ENCODE measurements around the gene OLFML1. TPM values are rescaled to one million over a fixed set of nuclear protein-coding genes. Genes with fewer than 3 reads are reported as not detected.

OLFML1 gene
- total and polyA plus RNA-seq, 2 of the 8 experiments (the other 6 are each of a cell fraction or from before 2014, with no cell fraction given): 0.24 TPM; not detected in 1

DNA sequence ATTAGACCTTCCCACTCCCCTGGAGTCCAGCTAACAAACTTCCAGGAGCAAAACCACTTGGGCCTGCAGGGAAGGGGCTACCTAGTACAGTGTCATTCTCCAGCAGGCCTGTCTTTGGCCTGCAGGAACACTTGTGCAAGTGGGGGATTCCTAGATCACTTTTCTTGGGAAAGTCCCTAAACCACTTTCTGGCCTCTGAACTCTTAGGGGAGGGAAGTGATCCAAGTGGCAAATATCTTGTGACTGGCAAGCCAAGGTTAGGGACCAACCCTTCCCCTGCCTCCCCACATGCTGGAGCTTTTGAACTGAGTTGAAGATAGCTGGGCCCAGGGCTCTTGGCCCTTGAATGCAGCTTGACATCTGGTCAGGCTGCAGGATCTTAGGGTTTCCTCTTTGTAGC lies 45.7 kb downstream of the OLFML1 start:
- no peak overlapping the region for H2BK15ac ChIP-seq (ENCODE audit: low read length)
- FAIRE-seq (no peak), DNase-seq (ENCODE audit: low read depth in 1 of 2, low spot score in 2 of 2) (no peak)
- H2AFZ ChIP-seq (ENCODE audit: low read length): no peak overlapping the region
- ChIA-PET CTCF (ENCODE audit: partially characterized antibody) (interaction anchor here (0.7 to 2.0 kb wide), 7 partner anchors 8 to 433 kb away, joined by 3 to 6 read pairs (median 4); no protein-coding TSS in a partner anchor), POLR2A (ENCODE audit: partially characterized antibody) (interaction anchor here (0.7 kb wide), 1 partner anchor 15 kb away, joined by 3 read pairs; no protein-coding TSS in a partner anchor)
- no peaks in the 10 kb centered on the region for H3K36me3 ChIP-seq (ENCODE audit: control insufficient read depth in 2 of 4, insufficient read depth in 4 of 4, low read length in 3 of 4)
- no peaks in the 10 kb centered on the region for H3K27me3 ChIP-seq (replicated peaks in 1 of 4; ENCODE audit: control insufficient read depth in 3 of 4, extremely low read depth in 1 of 4, insufficient read depth in 3 of 4, low read length in 3 of 4)
- H3K14ac ChIP-seq (ENCODE audit: insufficient read length): no peak overlapping the region
- H3K23ac ChIP-seq (ENCODE audit: insufficient read length): no peak overlapping the region
- no peak overlapping the region for H3K4ac ChIP-seq (replicated peaks; ENCODE audit: insufficient read length, low read depth, low read length)
- H3K23me2 ChIP-seq (ENCODE audit: low read depth, low read length): no peaks in the 10 kb centered on the region
- H3K27ac ChIP-seq (ENCODE audit: low read depth, low read length): no peak overlapping the region
- H3K18ac ChIP-seq (ENCODE audit: extremely low read depth, low read length): no peak overlapping the region
- H3K56ac ChIP-seq (replicated peaks; ENCODE audit: insufficient read length, low read depth, low read length): no peak overlapping the region
- no peak overlapping the region for H2AK5ac ChIP-seq (ENCODE audit: low read depth, low read length)
- no peaks in the 10 kb centered on the region for H3K79me1 ChIP-seq (ENCODE audit: low read depth, low read length)
- H2BK5ac ChIP-seq (ENCODE audit: low read depth, low read length): no peak overlapping the region
- no peak overlapping the region for H4K91ac ChIP-seq (replicated peaks; ENCODE audit: insufficient read length, low read length)
- H4K5ac ChIP-seq (ENCODE audit: insufficient read length, low read depth, low read length): no peak overlapping the region
- no peak overlapping the region for H3K4me2 ChIP-seq (ENCODE audit: insufficient read depth in 1 of 2, low read depth in 2 of 2, low read length in 2 of 2)
- no peak overlapping the region for H2BK20ac ChIP-seq (ENCODE audit: low read length)
- H3K9ac ChIP-seq (replicated peaks in 1 of 4; ENCODE audit: extremely low read depth in 1 of 4, low read depth in 3 of 4, low read length in 3 of 4): no peak overlapping the region
- H3K4me1 ChIP-seq (replicated peaks in 1 of 4; ENCODE audit: control insufficient read depth in 3 of 4, insufficient read depth in 4 of 4, low read length in 3 of 4): no peaks in the 10 kb centered on the region; a peak in 1 of 7 replicates
- H3K4me3 ChIP-seq (ENCODE audit: extremely low read depth in 1 of 4, insufficient read depth in 2 of 4, low read depth in 3 of 4, low read length in 4 of 4): no peak overlapping the region
- no peak overlapping the region for H2BK120ac ChIP-seq (replicated peaks; ENCODE audit: low read depth, low read length)
- H3K79me2 ChIP-seq (ENCODE audit: control insufficient read depth in 1 of 2, insufficient read depth in 2 of 2, low read length in 2 of 2): no peaks in the 10 kb centered on the region
- H4K8ac ChIP-seq (ENCODE audit: extremely low read depth, insufficient read depth, low read length): no peak overlapping the region; the same call in none of the 2 replicates
- H3K9me3 ChIP-seq (ENCODE audit: insufficient read depth in 2 of 2, low read depth in 1 of 2, low read length in 1 of 2): no peaks in the 10 kb centered on the region
- H2BK12ac ChIP-seq (ENCODE audit: low read depth, low read length): no peak overlapping the region
- H4K20me1 ChIP-seq (replicated peaks in 1 of 2; ENCODE audit: control insufficient read depth in 1 of 2, insufficient read depth in 2 of 2, low read length in 2 of 2): no peaks in the 10 kb centered on the region
- no peak for TF ChIP-seq ASH2L (IDR thresholded peaks at IDR 0.05; ENCODE audit: low read length)
- no peak for TF ChIP-seq USF2 (IDR thresholded peaks at IDR 0.05; ENCODE audit: low read length)
- no peak for TF ChIP-seq RBBP5 (IDR thresholded peaks at IDR 0.05; ENCODE audit: borderline replicate concordance, low read depth, low read length)
- no peak for TF ChIP-seq ATF2 (IDR thresholded peaks at IDR 0.05; ENCODE audit: low read length)
- TF ChIP-seq GTF2F1 (IDR thresholded peaks at IDR 0.05; ENCODE audit: borderline replicate concordance, low read depth, low read length): no peak
- no peak for TF ChIP-seq CHD1 (IDR thresholded peaks at IDR 0.05; ENCODE audit: low read depth, low read length)
- TF ChIP-seq KDM4A (IDR thresholded peaks at IDR 0.05; ENCODE audit: low read depth, low read length, severe bottlenecking): no peak
- no peak for TF ChIP-seq SAP30 (IDR thresholded peaks at IDR 0.05; ENCODE audit: insufficient read depth, insufficient replicate concordance, low read length)
- no peak for TF ChIP-seq ZNF274 (IDR thresholded peaks at IDR 0.05; ENCODE audit: borderline replicate concordance, extremely low read depth, low read length)
- no peak for TF ChIP-seq TAF7 (optimal IDR thresholded peaks at IDR 0.05; ENCODE audit: borderline replicate concordance, low read depth, low read length)
- no peak for TF ChIP-seq EGR1 (IDR thresholded peaks at IDR 0.05; ENCODE audit: borderline replicate concordance, low read depth, low read length)
